Measurements from ENCODE around the gene ROBO3.

- TF ChIP-seq CTCF (IDR thresholded peaks at IDR 0.05) (no peak), EZH2 (IDR thresholded peaks at IDR 0.05; ENCODE audit: borderline replicate concordance, insufficient read depth, low read depth, low read length, poor library complexity, severe bottlenecking) (no peak)
Measured at GRCh38 chr11:124840666-124841065, 24.6 kb upstream of the ROBO3 start.
